Gastroesophageal sphincter (tissue), 2 donors: ENCODE measurements around the gene DMPK.

ENCODE experiments used
- POLR2A ChIP-seq, 2 donors: fragments of 450-650 bp; IDR thresholded peaks; one replicate each; pipeline ENCODE4 v1.6.1; 2017; ENCODE audit warnings: antibody characterized with exemption in 2 of 2, mild to moderate bottlenecking in 2 of 2, moderate library complexity in 1 of 2
- POLR2AphosphoS5 ChIP-seq: sonication (generic); formaldehyde crosslinking; IDR thresholded peaks from one replicate; pipeline ENCODE4 v1.6.1; 2017; ENCODE audit warnings: antibody characterized with exemption

GRCh38 chr19:45771311-45771933 lies 10.9 kb downstream of the DMPK start:
- TF ChIP-seq POLR2A (IDR thresholded peaks at IDR 0.05) (no peak), POLR2AphosphoS5 (no peak)
